ENCODE measurements around the gene FGFR2. TPM values are rescaled to one million over a fixed set of nuclear protein-coding genes. Genes with fewer than 3 reads are reported as not detected.

The FGFR2 gene
- total and polyA plus RNA-seq, 4 donors: 11.4 to 69.9 (median 31.9) TPM

GRCh38 chr10:121450247-121450646 is 148.0 kb downstream of the FGFR2 start:
- TF ChIP-seq FOXA2 (IDR thresholded peaks at IDR 0.05): no peak
- no peak for TF ChIP-seq SP1 (IDR thresholded peaks at IDR 0.05)
- TF ChIP-seq HNF4G (IDR thresholded peaks at IDR 0.05): no peak
- TF ChIP-seq CTCF (IDR thresholded peaks at IDR 0.05; ENCODE audit: low read depth, low read length, missing input control): no peak
- no peak for TF ChIP-seq JUND (IDR thresholded peaks at IDR 0.05)
- TF ChIP-seq FOXA1 (IDR thresholded peaks at IDR 0.05): no peak
- TF ChIP-seq, protein P1, sequence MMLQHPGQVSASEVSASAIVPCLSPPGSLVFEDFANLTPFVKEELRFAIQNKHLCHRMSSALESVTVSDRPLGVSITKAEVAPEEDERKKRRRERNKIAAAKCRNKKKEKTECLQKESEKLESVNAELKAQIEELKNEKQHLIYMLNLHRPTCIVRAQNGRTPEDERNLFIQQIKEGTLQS (IDR thresholded peaks at IDR 0.05): no peak
- TF ChIP-seq MAX (IDR thresholded peaks at IDR 0.05): no peak
- Histone ChIP-seq H3K4me3 (ENCODE audit: low read depth in 1 of 3, low read length in 3 of 3) (no peak overlapping the region), H3K36me3 (ENCODE audit: control insufficient read depth in 4 of 4, insufficient read depth in 3 of 4, low read depth in 1 of 4, low read length in 3 of 4) (no peaks in the 10 kb centered on the region), H3K9ac (ENCODE audit: low read depth in 1 of 2, low read length in 2 of 2) (no peak overlapping the region), H3K27me3 (ENCODE audit: control insufficient read depth in 4 of 4, insufficient read depth in 4 of 4, low read length in 3 of 4) (no peaks in the 10 kb centered on the region), H3K4me1 (ENCODE audit: control insufficient read depth in 4 of 4, insufficient read depth in 4 of 4, low read length in 3 of 4) (peaks cover 2 to 5% (median 4%) of the 10 kb centered on the region in 4 donors), H3K9me3 (ENCODE audit: control insufficient read depth in 4 of 4, low read length in 3 of 4) (no peaks in the 10 kb centered on the region), H3K27ac (ENCODE audit: low read depth in 1 of 2, low read length in 2 of 2) (no peak overlapping the region)
- no peak for DNase-seq (ENCODE audit: low spot score)
- WGBS: 87% methylated on average over 6 of the region's 6 CpGs

- H3K27ac ChIP-seq (ENCODE audit: low read depth in 1 of 2, low read length in 2 of 2): no peak overlapping the region
- H3K9ac ChIP-seq (ENCODE audit: low read depth in 1 of 2, low read length in 2 of 2): no peak overlapping the region
- H3K27me3 ChIP-seq (ENCODE audit: control insufficient read depth in 4 of 4, insufficient read depth in 4 of 4, low read length in 3 of 4): no peaks in the 10 kb centered on the region
- TF ChIP-seq JUND (IDR thresholded peaks at IDR 0.05) (no peak), RXRA (IDR thresholded peaks at IDR 0.05) (no peak), YY1 (IDR thresholded peaks at IDR 0.05) (no peak), GABPA (IDR thresholded peaks at IDR 0.05 in 1 of 2, conservative IDR thresholded peaks at IDR 0.05 in 1 of 2) (no peak), HNF4A (conservative IDR thresholded peaks at IDR 0.05) (no peak)
- H3K9me3 ChIP-seq (ENCODE audit: control insufficient read depth in 4 of 4, low read length in 3 of 4): no peaks in the 10 kb centered on the region
- H3K36me3 ChIP-seq (ENCODE audit: control insufficient read depth in 4 of 4, insufficient read depth in 3 of 4, low read depth in 1 of 4, low read length in 3 of 4): no peaks in the 10 kb centered on the region
- DNase-seq (ENCODE audit: low spot score): no peak
- no peaks in the 10 kb centered on the region for H3K4me1 ChIP-seq (ENCODE audit: control insufficient read depth in 4 of 4, insufficient read depth in 4 of 4, low read length in 3 of 4)
- WGBS: 81% methylated on average over 4 of the region's 4 CpGs
- no peak overlapping the region for H3K4me3 ChIP-seq (ENCODE audit: low read depth in 1 of 3, low read length in 3 of 3)
These were observed 148.7 kb downstream of the FGFR2 start for GRCh38 chr10:121449482-121449924.

- Histone ChIP-seq H3K36me3 (ENCODE audit: control insufficient read depth in 4 of 4, insufficient read depth in 3 of 4, low read depth in 1 of 4, low read length in 3 of 4) (no peaks in the 10 kb centered on the region), H3K27ac (ENCODE audit: low read depth in 1 of 2, low read length in 2 of 2) (no peak overlapping the region), H3K4me3 (ENCODE audit: low read depth in 1 of 3, low read length in 3 of 3) (no peak overlapping the region), H3K9me3 (ENCODE audit: control insufficient read depth in 4 of 4, low read length in 3 of 4) (no peaks in the 10 kb centered on the region), H3K9ac (ENCODE audit: low read depth in 1 of 2, low read length in 2 of 2) (no peak overlapping the region), H3K27me3 (ENCODE audit: control insufficient read depth in 4 of 4, insufficient read depth in 4 of 4, low read length in 3 of 4) (no peaks in the 10 kb centered on the region), H3K4me1 (ENCODE audit: control insufficient read depth in 4 of 4, insufficient read depth in 4 of 4, low read length in 3 of 4) (no peaks in the 10 kb centered on the region)
- 39% methylated on average over 5 of the region's 5 CpGs for WGBS
- TF ChIP-seq ZBTB33 (IDR thresholded peaks at IDR 0.05): no peak
- no peak for TF ChIP-seq REST (IDR thresholded peaks at IDR 0.05)
- TF ChIP-seq JUND (IDR thresholded peaks at IDR 0.05): no peak
- TF ChIP-seq RAD21 (IDR thresholded peaks at IDR 0.05): no peak
- TF ChIP-seq MAX (IDR thresholded peaks at IDR 0.05): no peak
- TF ChIP-seq RXRA (IDR thresholded peaks at IDR 0.05): no peak
- no peak for TF ChIP-seq FOXA1 (IDR thresholded peaks at IDR 0.05)
- DNase-seq (ENCODE audit: low spot score): no peak
These were observed 149.3 kb downstream of the FGFR2 start for GRCh38 chr10:121448766-121449421.

All from liver (tissue), 9 donors.